Upper lobe of right lung (tissue), 1 donor: Measurements from ENCODE around the gene CD99L2. TPM values are rescaled to one million over a fixed set of nuclear protein-coding genes. Genes with fewer than 3 reads are reported as not detected.

Source experiments
- ATAC-seq: fragments of 200-7000 bp; cut with Tn5 transposase; one replicate; pipeline ENCODE4 v1.9.1; 2020; ENCODE audit warnings: mild to moderate bottlenecking, moderate library complexity
- DNase-seq: peaks from one replicate; pipeline ENCODE4 v3.0.0-alpha.2; 2020
- H3K27ac ChIP-seq: fragments of 200-600 bp; one replicate; pipeline ENCODE4 v1.8.0; 2022
- H3K27me3 ChIP-seq: fragments of 200-600 bp; one replicate; pipeline ENCODE4 v1.8.0; 2022; ENCODE audit warnings: mild to moderate bottlenecking
- H3K36me3 ChIP-seq: fragments of 200-600 bp; one replicate; pipeline ENCODE4 v1.8.0; 2022
- H3K4me1 ChIP-seq: fragments of 200-600 bp; one replicate; pipeline ENCODE4 v1.8.0; 2022
- H3K4me3 ChIP-seq: fragments of 200-600 bp; one replicate; pipeline ENCODE4 v1.8.0; 2022; ENCODE audit warnings: mild to moderate bottlenecking
- H3K9me3 ChIP-seq: fragments of 200-600 bp; one replicate; pipeline ENCODE4 v1.8.0; 2022
- intact Hi-C: fragments of 100-400 bp; cut with DNase I; formaldehyde crosslinking; loops from one replicate; pipeline ENCODE4 v1.11.0; 2022
- total RNA-seq: library from RNA; stranded (reverse); fragmentation: NEBNext Ultra II Directional; extraction: Animal tissue kit (Norgen Biotek cat#: 25700); gene quantifications from one replicate; pipeline ENCODE4 v1.2.1, GENCODE V29; 2021
- TF ChIP-seq, protein P1 (sequence below): fragments of 200-600 bp; IDR thresholded peaks from one replicate; pipeline ENCODE4 v1.8.0; 2022; ENCODE audit warnings: antibody characterized with exemption
- donor health status: DM: no; HTN: yes; CAD: no; lungs with severe emphysema.

The CD99L2 gene
- total RNA-seq, 1 donor from 2014 or later, result 38.4 TPM

DNA sequence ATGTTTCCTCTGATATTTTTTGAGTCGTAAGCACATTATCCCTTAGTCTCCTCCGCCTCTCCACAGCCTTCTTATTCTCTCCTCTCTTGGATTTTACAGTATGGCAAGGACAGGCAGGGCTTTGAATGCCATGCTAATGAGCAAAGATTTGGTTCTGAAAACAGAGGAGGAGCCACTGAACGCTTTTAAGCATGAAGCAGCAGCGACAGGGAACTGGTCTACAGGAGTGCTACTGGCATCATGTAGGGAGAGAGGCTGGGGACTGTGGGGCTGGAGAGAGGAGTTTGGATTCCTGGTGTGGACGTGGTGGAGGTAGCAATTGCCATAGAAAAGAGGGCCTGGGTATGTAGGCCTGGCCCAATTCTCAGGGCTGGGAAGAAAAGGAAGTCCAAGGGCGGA lies 4.6 kb upstream of the CD99L2 start:
- H3K36me3 ChIP-seq, result no peaks in the 10 kb centered on the region
- H3K4me3 ChIP-seq, result no peak overlapping the region
- no peak for DNase-seq
- no peak for ATAC-seq
- TF ChIP-seq, protein P1, sequence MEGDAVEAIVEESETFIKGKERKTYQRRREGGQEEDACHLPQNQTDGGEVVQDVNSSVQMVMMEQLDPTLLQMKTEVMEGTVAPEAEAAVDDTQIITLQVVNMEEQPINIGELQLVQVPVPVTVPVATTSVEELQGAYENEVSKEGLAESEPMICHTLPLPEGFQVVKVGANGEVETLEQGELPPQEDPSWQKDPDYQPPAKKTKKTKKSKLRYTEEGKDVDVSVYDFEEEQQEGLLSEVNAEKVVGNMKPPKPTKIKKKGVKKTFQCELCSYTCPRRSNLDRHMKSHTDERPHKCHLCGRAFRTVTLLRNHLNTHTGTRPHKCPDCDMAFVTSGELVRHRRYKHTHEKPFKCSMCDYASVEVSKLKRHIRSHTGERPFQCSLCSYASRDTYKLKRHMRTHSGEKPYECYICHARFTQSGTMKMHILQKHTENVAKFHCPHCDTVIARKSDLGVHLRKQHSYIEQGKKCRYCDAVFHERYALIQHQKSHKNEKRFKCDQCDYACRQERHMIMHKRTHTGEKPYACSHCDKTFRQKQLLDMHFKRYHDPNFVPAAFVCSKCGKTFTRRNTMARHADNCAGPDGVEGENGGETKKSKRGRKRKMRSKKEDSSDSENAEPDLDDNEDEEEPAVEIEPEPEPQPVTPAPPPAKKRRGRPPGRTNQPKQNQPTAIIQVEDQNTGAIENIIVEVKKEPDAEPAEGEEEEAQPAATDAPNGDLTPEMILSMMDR, result no peak
- no peaks in the 10 kb centered on the region for H3K27me3 ChIP-seq
- intact Hi-C loops, result no loop called here
- no peaks in the 10 kb centered on the region for H3K4me1 ChIP-seq
- no peaks in the 10 kb centered on the region for H3K9me3 ChIP-seq
- no peak overlapping the region for H3K27ac ChIP-seq

DNA sequence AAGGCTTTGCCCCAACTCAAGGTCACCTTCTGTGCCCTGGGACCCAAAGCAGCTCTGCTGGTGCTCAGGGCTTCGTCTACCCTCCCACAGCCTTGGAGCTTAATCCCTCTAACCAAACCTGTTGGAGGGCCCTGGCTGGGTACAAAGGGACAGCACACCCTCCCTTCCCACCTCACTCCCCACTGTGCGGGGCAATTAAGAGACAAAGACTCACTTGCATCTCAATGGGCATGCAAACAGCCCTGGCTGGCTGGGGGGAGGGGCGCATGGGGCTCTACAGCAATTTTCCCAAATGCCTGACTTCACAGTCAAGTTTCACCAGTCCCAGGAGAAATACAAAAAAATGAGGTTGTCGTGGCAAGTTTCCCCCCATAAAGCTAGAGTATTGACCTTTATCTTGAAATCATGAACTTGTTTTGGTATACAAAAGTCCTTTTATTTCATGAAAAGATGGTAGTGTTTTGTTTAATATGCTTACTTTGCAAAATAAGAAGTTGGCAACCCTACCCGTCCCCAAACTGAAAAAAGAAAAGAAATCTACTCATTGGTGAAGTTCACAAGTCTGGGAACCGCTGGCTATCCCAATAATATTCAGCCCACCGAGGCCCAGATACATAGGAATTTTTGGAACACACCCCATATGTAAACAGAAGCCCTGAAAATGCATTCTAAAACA lies 4.1 kb upstream of the CD99L2 start:
- intact Hi-C loops, result no loop called here
- Histone ChIP-seq H3K27ac (no peak overlapping the region), H3K27me3 (no peaks in the 10 kb centered on the region), H3K4me1 (no peaks in the 10 kb centered on the region), H3K9me3 (no peaks in the 10 kb centered on the region), H3K4me3 (no peak overlapping the region), H3K36me3 (no peaks in the 10 kb centered on the region)
- no peak for ATAC-seq
- TF ChIP-seq, protein P1, result no peak
- DNase-seq, result no peak

DNA sequence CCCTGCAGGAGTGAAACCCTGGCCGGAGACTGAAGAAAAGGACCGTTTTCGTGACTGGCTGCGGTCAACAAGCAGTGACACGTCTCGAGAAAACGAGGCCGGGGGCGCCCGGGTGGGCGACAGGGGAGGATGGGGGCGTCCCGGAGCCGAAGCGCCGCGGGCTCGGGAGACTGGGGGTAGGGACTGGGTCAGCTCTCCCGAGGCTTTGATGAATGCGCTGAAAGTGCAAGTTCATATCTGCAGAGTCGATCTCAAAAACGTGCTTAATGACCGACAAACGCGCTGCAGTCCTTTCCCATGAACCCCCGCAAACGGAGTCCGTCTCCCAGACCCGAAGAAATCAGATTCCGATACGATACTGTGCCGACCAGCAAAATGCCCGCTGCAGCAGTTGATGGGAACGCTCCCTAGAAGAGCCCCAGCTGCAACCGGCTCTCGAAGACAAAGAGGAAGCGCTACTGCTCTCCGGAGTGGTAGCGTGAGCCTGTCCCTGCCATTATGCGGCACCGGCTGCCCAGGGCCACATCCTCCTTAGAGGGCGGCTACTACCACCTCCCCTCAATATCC lies 806 bp upstream of the CD99L2 start:
- TF ChIP-seq, protein P1, result no peak
- Histone ChIP-seq H3K36me3 (no peaks in the 10 kb centered on the region), H3K9me3 (no peaks in the 10 kb centered on the region), H3K4me1 (no peaks in the 10 kb centered on the region), H3K27ac (peak overlapping the region; percentile 68), H3K27me3 (no peaks in the 10 kb centered on the region), H3K4me3 (peak overlapping the region; percentile 63)
- intact Hi-C loops, result no loop called here
- peak; percentile 49 for ATAC-seq
- peak; percentile 67 for DNase-seq

DNA sequence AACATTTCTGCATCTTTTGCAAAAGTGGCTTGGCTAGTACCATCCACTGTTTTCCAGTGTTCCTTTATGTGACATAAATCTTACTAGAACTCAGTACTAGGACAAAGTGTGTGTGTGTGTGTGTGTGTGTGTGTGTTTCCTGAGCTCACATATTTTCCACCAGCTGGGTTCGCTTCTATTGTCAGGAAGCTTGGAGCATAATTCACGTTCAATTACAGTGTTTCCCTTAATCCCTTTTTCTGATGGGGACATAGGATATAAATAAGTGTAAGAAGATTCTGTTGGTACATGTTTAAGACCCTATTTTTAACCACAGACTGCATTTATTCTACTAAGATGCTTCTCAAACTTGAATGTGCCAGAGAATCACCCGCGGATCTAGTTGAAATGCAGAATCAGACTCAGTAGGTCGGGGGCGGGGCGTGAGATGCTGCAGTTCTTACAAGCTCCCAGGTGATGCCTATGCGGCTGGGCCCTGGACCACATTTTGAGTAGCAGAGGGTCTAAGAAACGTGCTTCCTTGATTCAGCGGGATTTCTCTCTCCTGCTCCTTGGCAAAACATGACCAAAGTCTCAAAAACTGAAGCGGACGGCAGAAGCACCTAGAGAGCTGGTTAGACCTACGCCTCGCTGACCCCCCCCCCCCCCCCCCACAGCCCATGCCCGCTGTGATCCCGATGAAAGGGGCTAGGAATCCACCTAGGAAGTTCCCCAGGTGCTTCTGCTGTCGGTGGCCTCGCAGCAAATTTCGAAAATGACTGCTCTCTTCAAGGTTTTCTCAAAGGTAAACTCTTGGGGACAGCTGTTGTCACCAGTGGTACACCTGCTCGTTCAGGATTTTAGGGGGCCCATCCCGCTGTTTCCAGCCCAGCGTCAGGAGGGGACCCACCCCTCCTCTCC lies 797 bp downstream of the CD99L2 start:
- Histone ChIP-seq H3K4me1 (no peaks in the 10 kb centered on the region), H3K27me3 (no peaks in the 10 kb centered on the region), H3K9me3 (no peaks in the 10 kb centered on the region), H3K36me3 (no peaks in the 10 kb centered on the region), H3K4me3 (peak overlapping the region; percentile 63), H3K27ac (peak overlapping the region; percentile 66)
- DNase-seq, result peak; percentile 63
- no peak for ATAC-seq
- intact Hi-C loops, result no loop called here
- TF ChIP-seq, protein P1, result no peak

DNA sequence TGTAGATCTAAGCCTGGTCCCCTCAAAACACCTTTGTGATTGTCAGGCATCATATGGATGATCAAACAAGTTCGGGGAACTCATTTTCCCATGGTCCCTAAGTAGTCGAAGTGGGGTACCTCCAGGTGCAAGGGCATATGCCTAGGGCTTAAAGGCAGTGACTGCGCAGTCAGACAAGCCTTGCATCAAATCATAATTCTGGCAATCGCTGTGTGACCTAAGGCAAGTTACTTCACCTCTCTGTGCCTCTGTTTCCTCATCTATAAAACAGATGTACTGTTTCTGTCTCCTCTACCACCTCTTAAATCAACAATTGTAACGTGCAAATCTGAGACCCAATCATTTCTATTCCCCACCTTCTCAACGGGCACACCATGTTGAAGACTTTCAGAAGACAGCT lies 1.8 kb downstream of the CD99L2 start:
- intact Hi-C loops, result no loop called here
- no peak for ATAC-seq

More for the DNA sequence above, 1.8 kb downstream of the CD99L2 start:
- Histone ChIP-seq H3K27me3 (no peaks in the 10 kb centered on the region), H3K27ac (no peak overlapping the region), H3K4me3 (no peak overlapping the region), H3K9me3 (no peaks in the 10 kb centered on the region), H3K36me3 (no peaks in the 10 kb centered on the region), H3K4me1 (no peaks in the 10 kb centered on the region)
- no peak for DNase-seq
- TF ChIP-seq, protein P1, result no peak
